Measurements from ENCODE around the gene FSD1.
"Not testable (repeated sequence)": the region's sequence is repeated elsewhere in the genome, so short reads cannot be mapped to it uniquely, and the experiment has no call there.

FSD1 gene

GRCh38 chr19:4345342-4346019, 41.1 kb downstream of the FSD1 start:
- no peak for DNase-seq (ENCODE audit: low read depth)

- no peak for DNase-seq (ENCODE audit: low read depth)
Measured at GRCh38 chr19:4346020-4346383, 41.6 kb downstream of the FSD1 start.

DNA sequence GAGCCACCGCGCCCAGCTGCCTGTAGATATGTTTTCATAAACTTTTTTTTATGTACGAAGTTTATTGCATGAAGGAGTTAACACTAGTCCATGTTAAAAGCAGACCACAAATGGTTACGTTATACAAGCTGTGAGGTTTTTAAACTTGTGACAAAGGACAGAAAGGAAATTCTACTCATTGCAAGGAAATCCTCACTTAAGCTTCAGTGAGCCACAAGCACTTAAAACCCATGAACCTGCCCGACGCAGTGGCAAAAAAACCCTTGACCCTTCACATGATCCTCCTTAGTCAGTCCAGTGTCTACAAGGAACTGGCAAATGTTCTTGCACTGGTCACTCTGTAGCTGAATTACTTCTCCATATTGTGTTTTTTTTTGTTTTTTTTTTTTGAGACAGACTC, 43.1 kb downstream of the FSD1 start:
- no peak for DNase-seq (ENCODE audit: low read depth)

GRCh38 chr19:4349225-4349624, 44.8 kb downstream of the FSD1 start:
- DNase-seq (ENCODE audit: low read depth) = not testable (repeated sequence)

- DNase-seq (ENCODE audit: low read depth) = no peak
Measured at GRCh38 chr19:4350111-4350510, 45.7 kb downstream of the FSD1 start.

- no peak for DNase-seq (ENCODE audit: low read depth)
Measured at GRCh38 chr19:4350726-4351125, 46.3 kb downstream of the FSD1 start.

DNA sequence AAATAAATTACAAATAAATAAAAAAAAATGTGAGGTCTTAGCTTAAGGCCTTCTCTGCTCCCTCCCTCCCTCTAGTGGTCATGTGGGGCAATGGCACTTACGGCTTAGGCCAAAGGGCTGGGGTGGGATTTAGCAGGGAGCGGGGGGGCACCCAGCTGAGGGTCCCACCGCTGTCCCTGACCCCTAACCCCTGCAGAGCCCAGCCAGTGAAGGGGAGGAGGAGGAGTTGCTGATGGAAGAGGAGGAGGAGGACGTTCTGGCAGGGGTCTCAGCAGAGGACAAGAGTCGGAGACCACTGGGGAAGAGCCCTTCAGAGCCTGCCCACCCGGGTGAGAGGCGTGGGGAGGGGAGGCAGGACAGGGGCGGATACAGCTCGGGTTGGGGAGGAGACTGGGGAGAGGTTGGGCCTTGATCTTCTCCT, 48.3 kb downstream of the FSD1 start:
- DNase-seq (ENCODE audit: low read depth) = no peak

DNA sequence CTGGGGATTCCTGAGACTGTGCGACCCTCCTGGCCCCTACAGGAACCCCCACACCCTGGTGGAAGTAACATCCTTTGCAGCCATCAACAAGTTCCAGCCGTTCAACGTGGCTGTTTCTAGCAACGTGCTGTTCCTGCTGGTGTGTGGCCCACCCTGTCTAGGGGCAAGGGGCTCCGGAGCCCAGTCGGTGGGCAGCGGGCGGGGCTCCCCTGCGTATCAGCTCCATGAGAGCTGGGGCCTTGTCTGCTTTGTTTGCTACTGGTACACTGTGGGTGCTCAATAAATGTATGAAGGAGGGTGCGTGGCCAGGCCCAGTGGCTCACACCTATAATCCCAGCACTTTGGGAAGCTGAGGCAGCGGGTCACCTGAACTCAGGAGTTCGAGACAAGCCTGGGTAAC, 49.9 kb downstream of the FSD1 start:
- no peak for DNase-seq (ENCODE audit: low read depth)

GRCh38 chr19:4354897-4355296, 50.5 kb downstream of the FSD1 start:
- DNase-seq (ENCODE audit: low read depth) = no peak

DNA sequence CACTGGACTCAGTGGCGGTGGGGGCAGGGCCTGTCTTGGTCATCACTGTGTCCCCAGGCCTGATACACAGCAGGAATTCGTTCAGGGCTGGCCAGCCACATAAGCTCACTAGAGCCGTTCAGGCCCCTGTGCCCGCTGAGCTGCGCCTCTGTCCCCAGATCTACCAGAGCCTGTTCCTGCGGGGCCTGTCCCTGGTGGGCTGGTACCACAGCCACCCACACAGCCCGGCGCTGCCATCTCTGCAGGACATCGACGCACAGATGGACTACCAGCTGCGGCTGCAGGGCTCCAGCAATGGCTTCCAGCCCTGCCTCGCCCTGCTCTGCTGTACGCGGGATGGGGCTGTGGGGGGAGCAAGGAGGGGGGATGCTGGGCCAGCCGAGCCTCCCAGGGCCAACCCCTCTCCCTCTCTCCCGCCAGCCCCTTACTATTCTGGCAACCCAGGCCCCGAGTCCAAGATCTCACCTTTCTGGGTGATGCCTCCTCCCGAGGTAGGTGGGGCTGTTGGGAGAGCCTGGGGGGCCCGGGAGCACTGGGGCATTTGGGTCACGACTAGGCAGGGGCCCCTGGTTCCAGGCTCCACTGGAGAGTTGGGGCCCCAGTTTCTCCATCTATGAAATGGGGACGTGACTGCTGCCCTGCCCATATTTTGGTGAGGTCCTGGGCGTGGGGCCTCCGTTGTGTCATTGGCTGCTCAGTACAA, 52.8 kb downstream of the FSD1 start:
- DNase-seq (ENCODE audit: low read depth) = no peak

GRCh38 chr19:4357921-4358326, 53.5 kb downstream of the FSD1 start:
- DNase-seq (ENCODE audit: low read depth) = no peak

- no peak for DNase-seq (ENCODE audit: low read depth)
Measured at GRCh38 chr19:4358709-4359626, 54.6 kb downstream of the FSD1 start.

GRCh38 chr19:4359627-4360000, 55.2 kb downstream of the FSD1 start:
- no peak for DNase-seq (ENCODE audit: low read depth)

DNA sequence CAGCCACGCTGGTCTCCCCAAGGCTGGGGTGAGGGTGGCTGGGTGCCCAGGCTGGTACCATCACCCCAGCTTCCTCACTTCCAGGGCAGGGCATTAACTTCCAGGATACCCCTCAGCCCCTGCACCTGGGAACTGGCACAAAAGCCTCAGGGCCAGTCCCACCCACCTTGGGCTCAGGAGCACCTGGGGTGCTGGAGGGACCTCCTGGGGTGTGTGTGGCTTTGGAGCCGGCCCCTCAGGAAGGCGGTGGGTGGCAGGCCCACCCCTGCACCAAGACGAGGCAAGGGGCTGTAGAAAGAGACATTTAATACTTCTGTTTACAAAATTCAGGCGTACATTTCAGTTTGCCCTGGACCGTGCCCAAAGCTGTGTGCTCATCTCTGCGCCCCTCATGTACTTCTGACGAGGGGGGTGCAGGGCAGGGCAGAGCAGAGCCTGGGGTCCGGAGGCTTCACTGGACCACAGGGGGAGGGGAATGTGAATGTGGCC, 55.7 kb downstream of the FSD1 start:
- DNase-seq (ENCODE audit: low read depth) = no peak

DNA sequence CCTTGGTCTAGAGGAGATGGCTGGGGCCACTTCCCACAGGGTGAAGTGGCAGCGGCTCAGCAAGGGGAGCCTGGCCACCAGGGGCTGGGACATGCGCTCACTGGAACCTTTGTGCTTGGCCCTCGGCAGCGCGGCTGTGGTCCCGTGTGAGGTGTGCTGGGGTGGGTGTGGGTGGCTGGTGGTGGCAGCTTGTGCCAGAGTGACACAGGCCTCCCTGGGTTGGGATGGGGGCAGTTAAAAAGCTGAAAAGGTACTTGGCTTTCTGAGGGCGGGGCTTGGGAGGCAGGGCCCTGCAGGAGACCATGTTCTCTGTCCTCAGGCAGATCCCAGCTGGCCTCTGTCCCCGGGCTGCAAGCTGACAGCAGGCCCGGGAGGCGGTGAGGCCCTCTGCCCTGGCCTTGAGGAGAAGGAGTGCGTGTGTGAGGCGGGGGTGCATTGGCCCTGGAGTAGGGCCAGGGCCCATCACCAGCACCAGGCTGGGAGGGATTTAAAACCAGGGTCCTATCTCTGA, 56.3 kb downstream of the FSD1 start:
- no peak for DNase-seq (ENCODE audit: low read depth)

DNA sequence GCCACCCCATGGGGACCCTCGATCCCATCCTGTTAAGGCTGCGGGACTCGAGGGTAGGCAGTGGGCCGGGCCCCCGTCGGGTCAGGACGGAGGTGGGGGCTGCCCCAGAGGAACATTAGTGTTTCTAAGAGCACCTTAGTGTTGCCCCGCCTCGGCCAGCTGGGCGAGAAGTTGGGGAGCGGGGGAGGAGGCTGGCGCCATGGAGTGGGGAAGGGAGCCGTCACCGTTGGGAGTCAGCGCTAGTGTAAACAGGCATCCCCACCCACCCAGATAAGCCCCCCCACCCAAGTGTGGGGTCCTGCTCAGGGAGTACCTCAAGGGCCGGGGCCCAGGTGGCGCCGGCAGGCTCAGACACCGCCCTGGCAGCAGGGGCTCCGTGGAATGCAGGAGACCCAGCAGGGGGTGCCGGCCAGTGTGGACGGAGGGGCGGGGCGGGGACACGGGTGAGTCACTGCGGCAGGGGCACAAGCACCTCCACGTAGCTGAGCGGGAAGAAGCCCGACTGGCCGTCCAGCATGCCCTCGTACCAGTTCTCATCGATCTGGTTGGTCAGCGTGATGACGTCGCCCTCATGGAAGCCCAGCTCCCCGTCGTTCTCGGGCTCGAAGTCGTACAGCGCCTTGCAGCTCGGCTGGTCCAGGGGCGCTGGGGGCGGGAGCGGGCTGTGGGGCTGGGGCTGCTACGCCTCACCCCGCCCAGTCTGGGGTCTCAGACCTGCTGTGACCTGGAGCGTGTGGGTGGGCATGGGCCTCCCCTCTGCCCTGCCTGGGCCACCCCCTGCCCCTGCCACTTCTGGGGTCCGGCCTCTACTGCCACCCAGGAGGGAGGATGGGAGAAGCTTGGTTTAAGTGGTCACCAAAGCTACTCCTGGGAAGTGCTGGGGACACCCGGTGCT, 57.0 kb downstream of the FSD1 start:
- DNase-seq (ENCODE audit: low read depth) = no peak

DNA sequence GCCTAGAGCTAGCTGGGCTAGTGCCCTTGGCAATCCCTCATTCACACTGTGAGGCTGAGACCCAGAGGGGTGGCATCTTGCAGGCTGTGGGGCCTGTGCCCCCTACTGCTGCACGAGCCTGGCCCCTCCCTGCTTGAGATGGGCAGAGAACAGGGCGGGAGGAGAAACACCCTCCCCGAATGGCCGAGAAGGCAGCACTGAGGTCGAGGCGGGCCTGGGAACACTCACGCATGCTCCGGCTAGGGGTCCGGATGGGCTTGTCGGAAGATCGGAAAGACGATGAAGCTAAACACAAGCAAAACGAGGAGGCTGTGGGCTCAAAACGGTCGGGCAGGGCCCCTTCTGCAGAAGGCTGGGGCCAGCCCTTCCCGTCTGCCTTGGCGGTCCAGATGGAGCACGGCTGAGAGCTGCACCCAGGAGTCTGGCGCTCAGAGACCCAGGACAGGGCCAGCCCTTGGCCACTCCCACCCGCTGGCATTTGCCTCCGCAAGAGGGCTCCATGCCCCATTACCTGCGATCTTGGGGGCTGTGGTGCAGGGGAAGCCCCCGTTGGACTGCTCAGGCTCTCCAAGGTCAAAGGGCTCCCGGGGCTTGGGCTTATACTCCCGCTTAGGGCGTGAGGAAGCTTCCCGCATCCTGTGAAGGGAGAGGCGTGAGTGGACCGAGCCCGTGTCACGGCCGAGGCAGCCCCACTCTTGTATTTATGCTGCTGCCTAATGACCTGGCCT, 57.9 kb downstream of the FSD1 start:
- no peak for DNase-seq (ENCODE audit: low read depth)

- no peak for DNase-seq (ENCODE audit: low read depth)
Measured at GRCh38 chr19:4362831-4363545, 58.6 kb downstream of the FSD1 start.

GRCh38 chr19:4363571-4364304, 59.3 kb downstream of the FSD1 start:
- no peak for DNase-seq (ENCODE audit: low read depth)

All from activated T-cell treated with anti-CD3 and anti-CD28 coated beads for 24 hours (primary cell).